DND-41 (cell line): Measurements from ENCODE around the gene CSN3.

Experiments
- EZH2 ChIP-seq: IDR thresholded peaks from 3 replicates; pipeline ENCODE4 v1.6.1; 2012; ENCODE audit warnings: borderline replicate concordance, low read depth, mild to moderate bottlenecking, moderate library complexity, low read length, inconsistent platforms; ENCODE audit not compliant: severe bottlenecking
- TF ChIP-seq, protein P1 (sequence below): IDR thresholded peaks from 2 replicates; pipeline ENCODE4 v1.5.1; 2012; ENCODE audit warnings: borderline replicate concordance, low read length, moderate library complexity, mild to moderate bottlenecking; ENCODE audit not compliant: poor library complexity, severe bottlenecking; ENCODE audit errors: extremely low read depth

DNA sequence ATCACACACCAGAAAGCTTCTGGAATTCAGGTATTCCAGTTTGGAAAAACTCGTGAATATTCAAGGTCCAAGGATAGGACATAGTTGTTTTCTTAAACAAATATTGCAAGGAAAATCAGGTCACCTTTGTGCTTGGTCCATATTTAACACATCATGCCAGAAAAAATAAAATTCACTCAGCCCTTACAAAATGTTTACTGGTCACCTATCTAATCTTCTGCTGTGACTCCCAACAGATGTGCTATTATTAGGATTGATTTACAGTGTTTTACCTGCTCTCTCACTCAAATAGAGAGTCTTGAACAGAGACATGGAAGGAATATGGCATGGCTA lies 9.5 kb downstream of the CSN3 start:
- TF ChIP-seq, protein P1, sequence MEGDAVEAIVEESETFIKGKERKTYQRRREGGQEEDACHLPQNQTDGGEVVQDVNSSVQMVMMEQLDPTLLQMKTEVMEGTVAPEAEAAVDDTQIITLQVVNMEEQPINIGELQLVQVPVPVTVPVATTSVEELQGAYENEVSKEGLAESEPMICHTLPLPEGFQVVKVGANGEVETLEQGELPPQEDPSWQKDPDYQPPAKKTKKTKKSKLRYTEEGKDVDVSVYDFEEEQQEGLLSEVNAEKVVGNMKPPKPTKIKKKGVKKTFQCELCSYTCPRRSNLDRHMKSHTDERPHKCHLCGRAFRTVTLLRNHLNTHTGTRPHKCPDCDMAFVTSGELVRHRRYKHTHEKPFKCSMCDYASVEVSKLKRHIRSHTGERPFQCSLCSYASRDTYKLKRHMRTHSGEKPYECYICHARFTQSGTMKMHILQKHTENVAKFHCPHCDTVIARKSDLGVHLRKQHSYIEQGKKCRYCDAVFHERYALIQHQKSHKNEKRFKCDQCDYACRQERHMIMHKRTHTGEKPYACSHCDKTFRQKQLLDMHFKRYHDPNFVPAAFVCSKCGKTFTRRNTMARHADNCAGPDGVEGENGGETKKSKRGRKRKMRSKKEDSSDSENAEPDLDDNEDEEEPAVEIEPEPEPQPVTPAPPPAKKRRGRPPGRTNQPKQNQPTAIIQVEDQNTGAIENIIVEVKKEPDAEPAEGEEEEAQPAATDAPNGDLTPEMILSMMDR: no peak
- no peak for TF ChIP-seq EZH2
